ENCODE data around the gene C5orf15. TPM values are rescaled to one million over a fixed set of nuclear protein-coding genes. Genes with fewer than 3 reads are reported as not detected.
"Not testable (repeated sequence)": the region's sequence is repeated elsewhere in the genome, so short reads cannot be mapped to it uniquely, and the experiment has no call there.

The C5orf15 gene
- total RNA-seq, 1 donor from 2014 or later, result 41.7 TPM

- peaks cover 22% of the 10 kb centered on the region for H3K36me3 Mint-ChIP-seq (ENCODE audit: low read depth)
Observed at GRCh38 chr5:133977161-133977787, 8.8 kb upstream of the C5orf15 start.

GRCh38 chr5:133975546-133975945, 7.1 kb upstream of the C5orf15 start:
- H3K27ac Mint-ChIP-seq (ENCODE audit: unreplicated experiment); DNase-seq (ENCODE audit: low spot score); H3K4me3 Mint-ChIP-seq (ENCODE audit: unreplicated experiment); H3K9me3 Mint-ChIP-seq (ENCODE audit: low read depth); H3K27me3 Mint-ChIP-seq (ENCODE audit: low read depth): not testable (repeated sequence)
- peaks cover 13% of the 10 kb centered on the region for H3K4me1 Mint-ChIP-seq (ENCODE audit: low read depth)
- H3K36me3 Mint-ChIP-seq (ENCODE audit: low read depth), result peaks cover 21% of the 10 kb centered on the region

More at GRCh38 chr5:133977161-133977787, 8.8 kb upstream of the C5orf15 start:
- H3K4me1 Mint-ChIP-seq (ENCODE audit: low read depth), result peaks cover 13% of the 10 kb centered on the region
- DNase-seq (ENCODE audit: low spot score), result no peak
- no peak overlapping the region for H3K4me3 Mint-ChIP-seq (ENCODE audit: unreplicated experiment)
- peak overlapping the region; percentile 84 for H3K27ac Mint-ChIP-seq (ENCODE audit: unreplicated experiment)
- TF ChIP-seq CTCF (IDR thresholded peaks at IDR 0.05), result no peak
- no peaks in the 10 kb centered on the region for H3K9me3 Mint-ChIP-seq (ENCODE audit: low read depth)
- H3K27me3 Mint-ChIP-seq (ENCODE audit: low read depth), result no peaks in the 10 kb centered on the region

- Mint-ChIP-seq H3K9me3 (ENCODE audit: low read depth) (no peaks in the 10 kb centered on the region), H3K27ac (ENCODE audit: unreplicated experiment) (no peak overlapping the region), H3K4me1 (ENCODE audit: low read depth) (peaks cover 24% of the 10 kb centered on the region), H3K4me3 (ENCODE audit: unreplicated experiment) (no peak overlapping the region), H3K27me3 (ENCODE audit: low read depth) (no peaks in the 10 kb centered on the region), H3K36me3 (ENCODE audit: low read depth) (peaks cover 17% of the 10 kb centered on the region)
- DNase-seq (ENCODE audit: low spot score), result no peak
- no peak for TF ChIP-seq CTCF (IDR thresholded peaks at IDR 0.05)
Observed at GRCh38 chr5:133974142-133974541, 5.7 kb upstream of the C5orf15 start.

GRCh38 chr5:133970325-133970909, 2.0 kb upstream of the C5orf15 start:
- DNase-seq (ENCODE audit: low spot score), result no peak
- peaks cover 30% of the 10 kb centered on the region for H3K4me1 Mint-ChIP-seq (ENCODE audit: low read depth)
- peaks cover 9% of the 10 kb centered on the region for H3K36me3 Mint-ChIP-seq (ENCODE audit: low read depth)
- no peaks in the 10 kb centered on the region for H3K27me3 Mint-ChIP-seq (ENCODE audit: low read depth)
- H3K9me3 Mint-ChIP-seq (ENCODE audit: low read depth), result no peaks in the 10 kb centered on the region
- H3K27ac Mint-ChIP-seq (ENCODE audit: unreplicated experiment), result peak overlapping the region; percentile 97
- no peak overlapping the region for H3K4me3 Mint-ChIP-seq (ENCODE audit: unreplicated experiment)
- TF ChIP-seq CTCF (IDR thresholded peaks at IDR 0.05), result no peak

GRCh38 chr5:133969654-133970324, 1.4 kb upstream of the C5orf15 start:
- Mint-ChIP-seq H3K4me1 (ENCODE audit: low read depth) (peaks cover 34% of the 10 kb centered on the region), H3K27me3 (ENCODE audit: low read depth) (no peaks in the 10 kb centered on the region), H3K9me3 (ENCODE audit: low read depth) (no peaks in the 10 kb centered on the region), H3K27ac (ENCODE audit: unreplicated experiment) (peak overlapping the region; percentile 97), H3K36me3 (ENCODE audit: low read depth) (peaks cover 11% of the 10 kb centered on the region), H3K4me3 (ENCODE audit: unreplicated experiment) (peak overlapping the region; percentile 97)
- TF ChIP-seq CTCF (IDR thresholded peaks at IDR 0.05), result no peak
- no peak for DNase-seq (ENCODE audit: low spot score)

All from chondrocyte (in vitro differentiated cells).